Measurements from ENCODE around the gene RIOK3.

GRCh38 chr18:23530195-23530594 is 77.1 kb downstream of the RIOK3 start:
- no peak for TF ChIP-seq POLR2A (IDR thresholded peaks at IDR 0.05; ENCODE audit: low read length)
- no peak for TF ChIP-seq EP300 (IDR thresholded peaks at IDR 0.05)
- TF ChIP-seq, protein P1, sequence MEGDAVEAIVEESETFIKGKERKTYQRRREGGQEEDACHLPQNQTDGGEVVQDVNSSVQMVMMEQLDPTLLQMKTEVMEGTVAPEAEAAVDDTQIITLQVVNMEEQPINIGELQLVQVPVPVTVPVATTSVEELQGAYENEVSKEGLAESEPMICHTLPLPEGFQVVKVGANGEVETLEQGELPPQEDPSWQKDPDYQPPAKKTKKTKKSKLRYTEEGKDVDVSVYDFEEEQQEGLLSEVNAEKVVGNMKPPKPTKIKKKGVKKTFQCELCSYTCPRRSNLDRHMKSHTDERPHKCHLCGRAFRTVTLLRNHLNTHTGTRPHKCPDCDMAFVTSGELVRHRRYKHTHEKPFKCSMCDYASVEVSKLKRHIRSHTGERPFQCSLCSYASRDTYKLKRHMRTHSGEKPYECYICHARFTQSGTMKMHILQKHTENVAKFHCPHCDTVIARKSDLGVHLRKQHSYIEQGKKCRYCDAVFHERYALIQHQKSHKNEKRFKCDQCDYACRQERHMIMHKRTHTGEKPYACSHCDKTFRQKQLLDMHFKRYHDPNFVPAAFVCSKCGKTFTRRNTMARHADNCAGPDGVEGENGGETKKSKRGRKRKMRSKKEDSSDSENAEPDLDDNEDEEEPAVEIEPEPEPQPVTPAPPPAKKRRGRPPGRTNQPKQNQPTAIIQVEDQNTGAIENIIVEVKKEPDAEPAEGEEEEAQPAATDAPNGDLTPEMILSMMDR (IDR thresholded peaks at IDR 0.05) = no peak
- TF ChIP-seq, protein P2, sequence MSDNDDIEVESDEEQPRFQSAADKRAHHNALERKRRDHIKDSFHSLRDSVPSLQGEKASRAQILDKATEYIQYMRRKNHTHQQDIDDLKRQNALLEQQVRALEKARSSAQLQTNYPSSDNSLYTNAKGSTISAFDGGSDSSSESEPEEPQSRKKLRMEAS (IDR thresholded peaks at IDR 0.05) = no peak
- no peak for TF ChIP-seq REST (IDR thresholded peaks at IDR 0.05)
- TF ChIP-seq GATA3 (IDR thresholded peaks at IDR 0.05; ENCODE audit: borderline replicate concordance) = no peak
- TF ChIP-seq CBX2 (IDR thresholded peaks at IDR 0.05; ENCODE audit: borderline replicate concordance, low read depth) = no peak
- TF ChIP-seq BHLHE40 (IDR thresholded peaks at IDR 0.05; ENCODE audit: low read depth, low read length) = no peak

Data from A549 (cell line).